IMR-90 (cell line): ENCODE measurements around the gene AMIGO3. TPM values are rescaled to one million over a fixed set of nuclear protein-coding genes. Genes with fewer than 3 reads are reported as not detected.

Source experiments
- ATAC-seq: fragments of 200-7000 bp; cut with Tn5 transposase; 2 replicates; pipeline ENCODE4 v1.9.1; 2020; ENCODE audit warnings: low read depth, mild to moderate bottlenecking, moderate library complexity
- BruUV-seq: library from RNA; stranded (reverse); fragments of 400-500 nt; replicated peaks from 2 replicates; lab custom pipeline; 2021; lab: Mats Ljungman, UMichigan
- CTCF ChIA-PET: fragments of 300-600 bp; formaldehyde crosslinking; extraction: SDS; loops from one replicate; lab custom pipeline; 2021; ENCODE audit warnings: antibody characterized with exemption; lab: Yijun Ruan, JAX
- POLR2A ChIA-PET: fragments of 300-600 bp; sonication (Branson Sonifier 250); formaldehyde crosslinking; loops from one replicate; lab custom pipeline; 2022; ENCODE audit warnings: antibody characterized with exemption; ENCODE audit not compliant: unreplicated experiment; lab: Charles Lee
- DNase-seq: peaks from one replicate; pipeline ENCODE4 v3.0.0; 2013
- H2AFZ ChIP-seq: replicated peaks from 2 replicates; pipeline ENCODE3; 2013; ENCODE audit warnings: low read length, mild to moderate bottlenecking; ENCODE audit not compliant: poor library complexity
- H2AK5ac ChIP-seq: 2 replicates; pipeline ENCODE4 v1.6.1; 2013; ENCODE audit warnings: low read depth, low read length, inconsistent platforms
- H2AK9ac ChIP-seq: replicated peaks from 2 replicates; pipeline ENCODE3; 2013; ENCODE audit warnings: mild to moderate bottlenecking, low read depth, low read length, moderate library complexity; ENCODE audit not compliant: poor library complexity
- H2BK120ac ChIP-seq: 2 replicates; pipeline ENCODE4 v1.6.1; 2013; ENCODE audit warnings: low read depth, low read length, inconsistent platforms
- H2BK15ac ChIP-seq: 3 replicates; pipeline ENCODE4 v1.6.1; 2013; ENCODE audit warnings: low read depth, low read length, inconsistent platforms
- H2BK20ac ChIP-seq: 2 replicates; pipeline ENCODE4 v1.6.1; 2013; ENCODE audit warnings: low read depth, mild to moderate bottlenecking, inconsistent platforms, low read length, moderate library complexity
- H2BK5ac ChIP-seq: 2 replicates; pipeline ENCODE4 v1.6.1; 2013; ENCODE audit warnings: mild to moderate bottlenecking, low read depth, low read length, inconsistent platforms; ENCODE audit not compliant: poor library complexity, severe bottlenecking
- H3K14ac ChIP-seq: replicated peaks from 2 replicates; pipeline ENCODE4 v1.6.1; 2013; ENCODE audit warnings: low read depth, low read length, inconsistent platforms
- H3K18ac ChIP-seq: 2 replicates; pipeline ENCODE4 v1.6.1; 2013; ENCODE audit warnings: low read depth, low read length, control low read depth
- H3K23ac ChIP-seq: 2 replicates; pipeline ENCODE4 v1.6.1; 2013; ENCODE audit warnings: low read depth, low read length, inconsistent platforms
- H3K27ac ChIP-seq: 2 replicates; pipeline ENCODE4 v1.5.1; 2013; ENCODE audit warnings: mild to moderate bottlenecking, control low read depth, low read length; ENCODE audit not compliant: insufficient read depth
- H3K27me3 ChIP-seq: 2 replicates; pipeline ENCODE4 v1.6.1; 2013; ENCODE audit warnings: low read length; ENCODE audit not compliant: control insufficient read depth, insufficient read depth
- H3K36me3 ChIP-seq: 2 replicates; pipeline ENCODE4 v1.6.1; 2013; ENCODE audit warnings: low read length, mixed read lengths; ENCODE audit not compliant: control insufficient read depth, insufficient read depth
- H3K4ac ChIP-seq: 2 replicates; pipeline ENCODE4 v1.6.1; 2013; ENCODE audit warnings: low read depth, low read length, inconsistent platforms
- H3K4me1 ChIP-seq: 2 replicates; pipeline ENCODE4 v1.6.1; 2013; ENCODE audit warnings: low read length, mixed read lengths; ENCODE audit not compliant: control insufficient read depth, insufficient read depth
- H3K4me2 ChIP-seq: 2 replicates; pipeline ENCODE4 v1.6.1; 2013; ENCODE audit warnings: low read depth, mild to moderate bottlenecking, control low read depth, low read length, moderate library complexity
- H3K4me3 ChIP-seq: 2 replicates; pipeline ENCODE4 v1.5.1; 2013; ENCODE audit warnings: low read depth, mild to moderate bottlenecking, control low read depth, low read length, moderate library complexity; ENCODE audit not compliant: insufficient read depth
- H3K56ac ChIP-seq: 2 replicates; pipeline ENCODE4 v1.6.1; 2013; ENCODE audit warnings: low read length, inconsistent platforms; ENCODE audit not compliant: insufficient read depth; ENCODE audit errors: extremely low read depth
- H3K79me1 ChIP-seq, 2 experiments: 2 replicates each; pipeline ENCODE4 v1.6.1; 2013; ENCODE audit warnings: low read length in 2 of 2, inconsistent platforms in 1 of 2, low read depth in 1 of 2
- H3K9ac ChIP-seq: 2 replicates; pipeline ENCODE4 v1.6.1; 2013; ENCODE audit warnings: low read depth, low read length, control low read depth
- H3K9me1 ChIP-seq: 2 replicates; pipeline ENCODE4 v1.6.1; 2013; ENCODE audit warnings: low read length, inconsistent platforms; ENCODE audit not compliant: insufficient read depth
- H3K9me3 ChIP-seq: 2 replicates; pipeline ENCODE4 v1.6.1; 2013; ENCODE audit warnings: low read length; ENCODE audit not compliant: control insufficient read depth, insufficient read depth
- H4K20me1 ChIP-seq: 2 replicates; pipeline ENCODE4 v1.6.1; 2013; ENCODE audit warnings: low read length, inconsistent platforms; ENCODE audit not compliant: insufficient read depth
- H4K5ac ChIP-seq: 2 replicates; pipeline ENCODE4 v1.6.1; 2013; ENCODE audit warnings: mild to moderate bottlenecking, low read depth, low read length, control low read depth
- H4K8ac ChIP-seq, 2 experiments: 2 replicates each; pipeline ENCODE4 v1.6.1; 2013; ENCODE audit warnings: low read depth in 2 of 2, low read length in 2 of 2, control low read depth in 1 of 2, inconsistent platforms in 1 of 2
- H4K91ac ChIP-seq: 2 replicates; pipeline ENCODE4 v1.6.1; 2013; ENCODE audit warnings: low read depth, low read length, inconsistent platforms; ENCODE audit not compliant: insufficient read depth
- BHLHE40 ChIP-seq: fragments of 150-350 bp; IDR thresholded peaks from 2 replicates; pipeline ENCODE4 v1.6.1; 2016; ENCODE audit warnings: mild to moderate bottlenecking, low read depth, low read length
- CEBPB ChIP-seq: IDR thresholded peaks from 2 replicates; pipeline ENCODE4 v1.6.1; 2012; ENCODE audit warnings: low read depth, low read length, improper control_type of control experiment
- CHD1 ChIP-seq: IDR thresholded peaks from 2 replicates; pipeline ENCODE4 v1.6.1; 2012; ENCODE audit warnings: low read depth, low read length, improper control_type of control experiment
- FOS ChIP-seq: fragments of 150-350 bp; IDR thresholded peaks from 2 replicates; pipeline ENCODE4 v1.6.1; 2016; ENCODE audit warnings: low read depth, low read length
- MAFK ChIP-seq: IDR thresholded peaks from 2 replicates; pipeline ENCODE4 v1.6.1; 2012; ENCODE audit warnings: low read depth, low read length, improper control_type of control experiment
- MAZ ChIP-seq: IDR thresholded peaks from 2 replicates; pipeline ENCODE4 v1.6.1; 2012; ENCODE audit warnings: low read depth, mild to moderate bottlenecking, low read length, improper control_type of control experiment, moderate library complexity, borderline replicate concordance
- MXI1 ChIP-seq: IDR thresholded peaks from 2 replicates; pipeline ENCODE4 v1.6.1; 2012; ENCODE audit warnings: low read depth, mild to moderate bottlenecking, low read length, moderate library complexity, borderline replicate concordance
- NFE2L2 ChIP-seq: fragments of 150-350 bp; IDR thresholded peaks from 2 replicates; pipeline ENCODE4 v1.6.1; 2016; ENCODE audit warnings: low read depth, mild to moderate bottlenecking, low read length
- POLR2A ChIP-seq: IDR thresholded peaks from 2 replicates; pipeline ENCODE4 v1.6.1; 2012; ENCODE audit warnings: mild to moderate bottlenecking, low read depth, low read length
- RAD21 ChIP-seq: IDR thresholded peaks from 2 replicates; pipeline ENCODE4 v1.6.1; 2012; ENCODE audit warnings: low read length, improper control_type of control experiment
- RCOR1 ChIP-seq: IDR thresholded peaks from 2 replicates; pipeline ENCODE4 v1.6.1; 2012; ENCODE audit warnings: mild to moderate bottlenecking, low read length, improper control_type of control experiment; ENCODE audit not compliant: insufficient replicate concordance
- RFX5 ChIP-seq: IDR thresholded peaks from 2 replicates; pipeline ENCODE4 v1.8.0; 2012; ENCODE audit warnings: low read depth, mild to moderate bottlenecking, low read length, moderate library complexity
- SMC3 ChIP-seq: fragments of 150-350 bp; IDR thresholded peaks from 2 replicates; pipeline ENCODE4 v1.6.1; 2016; ENCODE audit warnings: low read depth, mild to moderate bottlenecking, antibody characterized with exemption, low read length, moderate library complexity
- WGBS, 2 experiments: methylation state at CpG; one replicate each; pipeline versions ENCODE4 v1.1.5 to v1.1.7; 2013; ENCODE audit warnings: missing lambda C conversion rate in 2 of 2; ENCODE audit not compliant: insufficient read length in 1 of 2; ENCODE audit errors: extremely low coverage in 2 of 2; 5-methylcytosine and 5-hydroxymethylcytosine counted together
- dilution Hi-C: fragments of 300-500 bp; cut with HindIII; formaldehyde crosslinking; loops from one replicate; pipeline ENCODE4 v1.14.3; 2018; ENCODE audit warnings: low sequenced_read_pairs; ENCODE audit not compliant: unreplicated experiment
- in situ Hi-C: fragments of 300-500 bp; cut with MboI; formaldehyde crosslinking; loops from 3 replicates; pipeline ENCODE4 v1.14.3; 2019; ENCODE audit warnings: low sequenced_read_pairs, inconsistent platforms, mixed read lengths
- intact Hi-C: fragments of 100-400 bp; cut with micrococcal nuclease; formaldehyde crosslinking; loops from 2 replicates; pipeline ENCODE4 v1.10.0; 2022
- polyA plus RNA-seq, 3 experiments: library from polyadenylated mRNA; depleted of rRNA; stranded (reverse); fragments of >200 nt; gene quantifications; 2 replicates each; pipeline ENCODE4 v1.2.3, GENCODE V29; 2012; ENCODE audit warnings: low replicate concordance in 1 of 3
- total RNA-seq: library from RNA; depleted of rRNA; stranded (reverse); fragments of >200 nt; gene quantifications from 2 replicates; pipeline ENCODE4 v1.2.3, GENCODE V29; 2012
- TF ChIP-seq, protein P1 (sequence below): fragments of 150-350 bp; IDR thresholded peaks from 2 replicates; pipeline ENCODE4 v1.6.1; 2017; ENCODE audit warnings: mild to moderate bottlenecking, antibody characterized with exemption, low read length, low read depth
- TF ChIP-seq, protein P2 (sequence below): conservative IDR thresholded peaks from 2 replicates; pipeline ENCODE4 v1.5.1; 2012; ENCODE audit warnings: mild to moderate bottlenecking, low read depth, low read length, improper control_type of control experiment
- TF ChIP-seq, protein P3 (sequence below): fragments of 150-350 bp; IDR thresholded peaks from 2 replicates; pipeline ENCODE4 v1.6.1; 2016; ENCODE audit warnings: low read depth, mild to moderate bottlenecking, low read length, moderate library complexity, borderline replicate concordance

The AMIGO3 gene
- total and polyA plus RNA-seq, 2 of the 4 experiments (the other 2 are of a cell fraction): 1.5 TPM; not detected in 1

DNA sequence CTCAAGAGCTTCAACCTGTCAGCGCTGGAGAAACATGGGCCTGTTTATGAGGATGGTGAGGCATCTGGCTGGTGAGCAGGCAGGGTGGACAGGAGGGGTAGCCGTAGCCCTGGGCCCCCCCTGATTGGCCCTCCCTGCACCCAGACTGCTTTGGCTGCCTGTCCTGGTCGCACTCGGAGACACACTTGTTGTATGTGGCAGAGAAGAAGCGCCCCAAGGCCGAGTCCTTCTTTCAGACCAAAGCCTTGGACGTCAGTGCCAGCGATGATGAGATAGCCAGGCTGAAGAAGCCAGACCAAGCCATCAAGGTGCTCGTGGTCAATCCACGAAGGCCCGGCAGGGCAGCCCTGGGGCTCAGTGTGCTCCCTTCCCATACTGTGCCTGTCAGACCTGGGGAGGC is 43.6 kb downstream of the AMIGO3 start:
- dilution Hi-C loops: no loop called here
- in situ Hi-C loops: loop anchor here (5.0 kb wide), 1 partner anchor 139 kb away; no protein-coding TSS in a partner anchor

More for the DNA sequence above, 43.6 kb downstream of the AMIGO3 start:
- Histone ChIP-seq H3K36me3 (peaks cover 51% of the 10 kb centered on the region), H2AK5ac (no peak overlapping the region), H3K23ac (no peak overlapping the region), H3K4me1 (peaks cover 9% of the 10 kb centered on the region), H2AK9ac (no peak overlapping the region), H2AFZ (no peak overlapping the region), H2BK15ac (no peak overlapping the region), H3K9me1 (peaks cover 17% of the 10 kb centered on the region), H2BK20ac (no peak overlapping the region), H4K8ac (no peak overlapping the region), H3K27ac (no peak overlapping the region), H3K14ac (no peak overlapping the region), H3K79me1 (peaks cover 28 to 54% of the 10 kb centered on the region in 2 experiments), H2BK120ac (no peak overlapping the region), H3K9ac (no peak overlapping the region), H3K4me2 (no peak overlapping the region), H3K4me3 (no peak overlapping the region), H2BK5ac (no peak overlapping the region), H3K18ac (no peak overlapping the region), H4K91ac (no peak overlapping the region), H3K4ac (no peak overlapping the region), H3K56ac (no peak overlapping the region), H4K20me1 (peaks cover 10% of the 10 kb centered on the region; the same call in 1 of the 2 replicates), H4K5ac (no peak overlapping the region), H3K27me3 (no peaks in the 10 kb centered on the region), H3K9me3 (no peaks in the 10 kb centered on the region)
- WGBS, 2 experiments: 94% methylated on average over 5 of the region's 11 CpGs; no CpG with 5 or more reads in 1 of the 2 experiments
- ChIA-PET CTCF (no interaction called here), POLR2A (no interaction called here)
- ATAC-seq: no peak
- intact Hi-C loops: no loop called here
- no TSS peak for BruUV-seq
- DNase-seq: no peak
- TF ChIP-seq MXI1 (no peak), SMC3 (no peak), RFX5 (no peak), NFE2L2 (no peak), RAD21 (no peak), CHD1 (no peak), RCOR1 (no peak), FOS (no peak), POLR2A (no peak), BHLHE40 (no peak), CEBPB (no peak), MAFK (no peak), MAZ (no peak)
- TF ChIP-seq, protein P1, sequence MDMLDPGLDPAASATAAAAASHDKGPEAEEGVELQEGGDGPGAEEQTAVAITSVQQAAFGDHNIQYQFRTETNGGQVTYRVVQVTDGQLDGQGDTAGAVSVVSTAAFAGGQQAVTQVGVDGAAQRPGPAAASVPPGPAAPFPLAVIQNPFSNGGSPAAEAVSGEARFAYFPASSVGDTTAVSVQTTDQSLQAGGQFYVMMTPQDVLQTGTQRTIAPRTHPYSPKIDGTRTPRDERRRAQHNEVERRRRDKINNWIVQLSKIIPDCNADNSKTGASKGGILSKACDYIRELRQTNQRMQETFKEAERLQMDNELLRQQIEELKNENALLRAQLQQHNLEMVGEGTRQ: no peak
- TF ChIP-seq, protein P2, sequence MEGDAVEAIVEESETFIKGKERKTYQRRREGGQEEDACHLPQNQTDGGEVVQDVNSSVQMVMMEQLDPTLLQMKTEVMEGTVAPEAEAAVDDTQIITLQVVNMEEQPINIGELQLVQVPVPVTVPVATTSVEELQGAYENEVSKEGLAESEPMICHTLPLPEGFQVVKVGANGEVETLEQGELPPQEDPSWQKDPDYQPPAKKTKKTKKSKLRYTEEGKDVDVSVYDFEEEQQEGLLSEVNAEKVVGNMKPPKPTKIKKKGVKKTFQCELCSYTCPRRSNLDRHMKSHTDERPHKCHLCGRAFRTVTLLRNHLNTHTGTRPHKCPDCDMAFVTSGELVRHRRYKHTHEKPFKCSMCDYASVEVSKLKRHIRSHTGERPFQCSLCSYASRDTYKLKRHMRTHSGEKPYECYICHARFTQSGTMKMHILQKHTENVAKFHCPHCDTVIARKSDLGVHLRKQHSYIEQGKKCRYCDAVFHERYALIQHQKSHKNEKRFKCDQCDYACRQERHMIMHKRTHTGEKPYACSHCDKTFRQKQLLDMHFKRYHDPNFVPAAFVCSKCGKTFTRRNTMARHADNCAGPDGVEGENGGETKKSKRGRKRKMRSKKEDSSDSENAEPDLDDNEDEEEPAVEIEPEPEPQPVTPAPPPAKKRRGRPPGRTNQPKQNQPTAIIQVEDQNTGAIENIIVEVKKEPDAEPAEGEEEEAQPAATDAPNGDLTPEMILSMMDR: no peak
- TF ChIP-seq, protein P3, sequence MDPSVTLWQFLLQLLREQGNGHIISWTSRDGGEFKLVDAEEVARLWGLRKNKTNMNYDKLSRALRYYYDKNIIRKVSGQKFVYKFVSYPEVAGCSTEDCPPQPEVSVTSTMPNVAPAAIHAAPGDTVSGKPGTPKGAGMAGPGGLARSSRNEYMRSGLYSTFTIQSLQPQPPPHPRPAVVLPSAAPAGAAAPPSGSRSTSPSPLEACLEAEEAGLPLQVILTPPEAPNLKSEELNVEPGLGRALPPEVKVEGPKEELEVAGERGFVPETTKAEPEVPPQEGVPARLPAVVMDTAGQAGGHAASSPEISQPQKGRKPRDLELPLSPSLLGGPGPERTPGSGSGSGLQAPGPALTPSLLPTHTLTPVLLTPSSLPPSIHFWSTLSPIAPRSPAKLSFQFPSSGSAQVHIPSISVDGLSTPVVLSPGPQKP: no peak
